H1 (cell line): ENCODE results near the gene EPN3. TPM values are rescaled to one million over a fixed set of nuclear protein-coding genes. Genes with fewer than 3 reads are reported as not detected.

ENCODE experiments used
- CTCF ChIA-PET: fragments of 300-600 bp; sonication (Branson Sonifier 250); formaldehyde crosslinking; loops from one replicate; lab custom pipeline; 2021; ENCODE audit not compliant: partially characterized antibody; lab: Charles Lee
- POLR2A ChIA-PET: fragments of 300-600 bp; sonication (Branson Sonifier 250); formaldehyde crosslinking; loops from one replicate; lab custom pipeline; 2021; ENCODE audit warnings: inconsistent platforms; ENCODE audit not compliant: partially characterized antibody; lab: Charles Lee
- DNase-seq, 2 experiments: peaks; one replicate each; pipeline versions ENCODE4 v3.0.0 to v3.0.0-alpha.2; 2010 to 2022; ENCODE audit warnings: low spot score in 2 of 2, low read depth in 1 of 2, mixed read lengths in 1 of 2
- FAIRE-seq: peaks from 2 replicates; lab custom pipeline; 2011; peaks lifted over from hg19 to GRCh38; lab: Jason Lieb, UNC
- H2AFZ ChIP-seq: 2 replicates; pipeline ENCODE4 v1.8.1; 2012; ENCODE audit warnings: low read length, inconsistent platforms
- H2AK5ac ChIP-seq: 2 replicates; pipeline ENCODE4 v1.6.1; 2013; ENCODE audit warnings: low read depth, low read length
- H2BK120ac ChIP-seq: replicated peaks from 2 replicates; pipeline ENCODE3; 2013; ENCODE audit warnings: low read depth, low read length, inconsistent platforms
- H2BK12ac ChIP-seq: 2 replicates; pipeline ENCODE4 v1.6.1; 2013; ENCODE audit warnings: low read depth, low read length
- H2BK15ac ChIP-seq: 2 replicates; pipeline ENCODE4 v1.6.1; 2013; ENCODE audit warnings: low read length
- H2BK20ac ChIP-seq: 2 replicates; pipeline ENCODE4 v1.6.1; 2013; ENCODE audit warnings: low read length
- H2BK5ac ChIP-seq: 2 replicates; pipeline ENCODE4 v1.6.1; 2013; ENCODE audit warnings: low read depth, low read length
- H3K14ac ChIP-seq: 2 replicates; pipeline ENCODE4 v1.6.1; 2013; ENCODE audit warnings: inconsistent platforms; ENCODE audit not compliant: insufficient read length
- H3K18ac ChIP-seq: 2 replicates; pipeline ENCODE4 v1.6.1; 2013; ENCODE audit warnings: low read length; ENCODE audit errors: extremely low read depth
- H3K23ac ChIP-seq: 2 replicates; pipeline ENCODE4 v1.6.1; 2013; ENCODE audit warnings: inconsistent platforms; ENCODE audit not compliant: insufficient read length
- H3K23me2 ChIP-seq: 2 replicates; pipeline ENCODE4 v1.6.1; 2013; ENCODE audit warnings: low read depth, low read length
- H3K27ac ChIP-seq: 2 replicates; pipeline ENCODE4 v1.6.1; 2011; ENCODE audit warnings: low read depth, low read length, inconsistent platforms
- H3K27me3 ChIP-seq, 4 experiments: replicated peaks in 1 of 4; 1 replicate in 1 of 4; 2 replicates in 3 of 4; pipeline versions ENCODE4 v1.6.1 to v1.8.1; 2011 to 2013; ENCODE audit warnings: low read length in 3 of 4, mild to moderate bottlenecking in 3 of 4, inconsistent platforms in 2 of 4, mixed read lengths in 2 of 4, moderate library complexity in 1 of 4; ENCODE audit not compliant: control insufficient read depth in 3 of 4, insufficient read depth in 3 of 4; ENCODE audit errors: extremely low read depth in 1 of 4
- H3K36me3 ChIP-seq, 4 experiments: 2 replicates each; pipeline versions ENCODE4 v1.6.1 to v1.8.1; 2011 to 2013; ENCODE audit warnings: mild to moderate bottlenecking in 4 of 4, low read length in 3 of 4, moderate library complexity in 2 of 4, control low read depth in 1 of 4, inconsistent platforms in 1 of 4; ENCODE audit not compliant: insufficient read depth in 4 of 4, control insufficient read depth in 2 of 4
- H3K4ac ChIP-seq: replicated peaks from 2 replicates; pipeline ENCODE3; 2013; ENCODE audit warnings: low read length, low read depth, mixed read lengths, inconsistent platforms; ENCODE audit not compliant: insufficient read length
- H3K4me1 ChIP-seq, 4 experiments: replicated peaks in 1 of 4; 1 replicate in 1 of 4; 2 replicates in 3 of 4; pipeline versions ENCODE4 v1.6.1 to v1.8.1; 2011 to 2013; ENCODE audit warnings: low read length in 3 of 4, inconsistent platforms in 2 of 4, mixed read lengths in 1 of 4; ENCODE audit not compliant: insufficient read depth in 4 of 4, control insufficient read depth in 3 of 4
- H3K4me2 ChIP-seq, 2 experiments: 2 replicates each; pipeline versions ENCODE4 v1.6.1 to v1.8.1; 2011 to 2013; ENCODE audit warnings: low read depth in 2 of 2, low read length in 2 of 2, control low read depth in 1 of 2, inconsistent platforms in 1 of 2, mild to moderate bottlenecking in 1 of 2; ENCODE audit not compliant: insufficient read depth in 1 of 2
- H3K4me3 ChIP-seq, 4 experiments: fragments of 200-600, 300-600 bp in 1 of 4; sonication (generic), shearing (Covaris generic), sonication (Bioruptor Twin) in 1 of 4; 2 replicates each; pipeline versions ENCODE4 v1.5.1 to v1.8.1; 2011 to 2016; ENCODE audit warnings: low read length in 4 of 4, low read depth in 3 of 4, control low read depth in 2 of 4, inconsistent platforms in 2 of 4, mild to moderate bottlenecking in 2 of 4, mixed read lengths in 1 of 4, moderate library complexity in 1 of 4; ENCODE audit not compliant: insufficient read depth in 2 of 4; ENCODE audit errors: extremely low read depth in 1 of 4
- H3K56ac ChIP-seq: replicated peaks from 2 replicates; pipeline ENCODE3; 2013; ENCODE audit warnings: low read depth, mild to moderate bottlenecking, mixed read lengths, low read length, inconsistent platforms; ENCODE audit not compliant: insufficient read length
- H3K79me1 ChIP-seq: 2 replicates; pipeline ENCODE4 v1.6.1; 2013; ENCODE audit warnings: low read depth, low read length, control low read depth
- H3K79me2 ChIP-seq, 2 experiments: 2 replicates each; pipeline versions ENCODE4 v1.6.1 to v1.8.1; 2012 to 2013; ENCODE audit warnings: low read length in 2 of 2, mild to moderate bottlenecking in 2 of 2, inconsistent platforms in 1 of 2; ENCODE audit not compliant: insufficient read depth in 2 of 2, control insufficient read depth in 1 of 2
- H3K9ac ChIP-seq, 4 experiments: replicated peaks in 1 of 4; 1 replicate in 1 of 4; 2 replicates in 3 of 4; pipeline versions ENCODE4 v1.6.1 to v1.8.1; 2011 to 2013; ENCODE audit warnings: low read depth in 3 of 4, low read length in 3 of 4, control low read depth in 2 of 4, mild to moderate bottlenecking in 2 of 4, moderate library complexity in 2 of 4, inconsistent platforms in 1 of 4; ENCODE audit errors: extremely low read depth in 1 of 4
- H3K9me3 ChIP-seq, 2 experiments: 2 replicates each; pipeline versions ENCODE4 v1.6.1 to v1.8.1; 2012 to 2013; ENCODE audit warnings: mild to moderate bottlenecking in 2 of 2, moderate library complexity in 2 of 2, control low read depth in 1 of 2, inconsistent platforms in 1 of 2, low read depth in 1 of 2, low read length in 1 of 2, mixed read lengths in 1 of 2; ENCODE audit not compliant: insufficient read depth in 2 of 2
- H4K20me1 ChIP-seq, 2 experiments: replicated peaks in 1 of 2; 2 replicates each; pipeline versions ENCODE3 to v1.8.1; 2011 to 2013; ENCODE audit warnings: inconsistent platforms in 2 of 2, low read length in 2 of 2, mild to moderate bottlenecking in 1 of 2; ENCODE audit not compliant: insufficient read depth in 2 of 2, control insufficient read depth in 1 of 2
- H4K5ac ChIP-seq: 2 replicates; pipeline ENCODE4 v1.6.1; 2013; ENCODE audit warnings: low read length, low read depth, mixed read lengths, inconsistent platforms; ENCODE audit not compliant: insufficient read length
- H4K8ac ChIP-seq: 2 replicates; pipeline ENCODE4 v1.8.0; 2013; ENCODE audit warnings: mild to moderate bottlenecking, moderate library complexity, low read length, inconsistent platforms; ENCODE audit not compliant: insufficient read depth; ENCODE audit errors: extremely low read depth
- H4K91ac ChIP-seq: replicated peaks from 2 replicates; pipeline ENCODE3; 2013; ENCODE audit warnings: low read length, mixed read lengths, inconsistent platforms; ENCODE audit not compliant: insufficient read length
- KDM4A ChIP-seq: IDR thresholded peaks from one replicate; pipeline ENCODE4 v1.7.1; 2012; ENCODE audit warnings: low read depth, mild to moderate bottlenecking, moderate library complexity, low read length, inconsistent platforms; ENCODE audit not compliant: severe bottlenecking
- KDM5A ChIP-seq: fragments of 200-600 bp; IDR thresholded peaks from 2 replicates; pipeline ENCODE4 v1.7.1; 2012; ENCODE audit warnings: mild to moderate bottlenecking, low read length, inconsistent platforms, mixed read lengths
- NANOG ChIP-seq: IDR thresholded peaks from 2 replicates; pipeline ENCODE4 v1.6.1; 2011; ENCODE audit warnings: low read length, low read depth, mild to moderate bottlenecking, inconsistent platforms; ENCODE audit not compliant: insufficient read depth, poor library complexity, severe bottlenecking
- RAD21 ChIP-seq, 2 experiments: IDR thresholded peaks in 1 of 2; conservative IDR thresholded peaks in 1 of 2; 2 replicates each; pipeline ENCODE4 v1.6.1; 2011; ENCODE audit warnings: low read depth in 2 of 2, low read length in 2 of 2, improper control_type of control experiment in 1 of 2, inconsistent platforms in 1 of 2, mild to moderate bottlenecking in 1 of 2, moderate library complexity in 1 of 2
- SRF ChIP-seq: IDR thresholded peaks from 2 replicates; pipeline ENCODE4 v1.6.1; 2011; ENCODE audit warnings: mild to moderate bottlenecking, low read depth, low read length, moderate library complexity
- USF2 ChIP-seq: IDR thresholded peaks from 2 replicates; pipeline ENCODE4 v1.6.1; 2011; ENCODE audit warnings: low read length, improper control_type of control experiment
- WGBS, 2 experiments: shearing (Covaris generic) in 1 of 2; methylation state at CpG; one replicate each; pipeline versions ENCODE4 v1.1.6 to v1.1.7; 2013 to 2015; ENCODE audit warnings: low lambda C conversion rate in 2 of 2, mixed read lengths in 2 of 2, inconsistent platforms in 1 of 2, low coverage in 1 of 2, missing lambda C conversion rate in 1 of 2; ENCODE audit not compliant: insufficient replicate concordance in 2 of 2, insufficient coverage in 1 of 2, insufficient read length in 1 of 2; ENCODE audit errors: extremely low coverage in 1 of 2, missing lambda C conversion rate in 1 of 2; 5-methylcytosine and 5-hydroxymethylcytosine counted together
- polyA plus RNA-seq, 7 experiments: library from polyadenylated mRNA; depleted of rRNA in 3 of 7; stranded (reverse) in 5 of 7; unstranded in 2 of 7; fragments of >200 nt in 5 of 7; fragments of 200-250 nt in 2 of 7; gene quantifications; 1 replicate in 5 of 7; 2 replicates in 1 of 7; 4 replicates in 1 of 7; pipeline versions ENCODE4 v1.2.1 to v1.2.3, GENCODE V29; 2011 to 2013; ENCODE audit warnings: missing spikeins in 2 of 7, mixed read lengths in 2 of 7
- total RNA-seq: library from RNA; stranded (reverse); fragmentation: NEBNext Ultra II Directional; extraction: Animal tissue kit (Norgen Biotek cat#: 25700); gene quantifications from 2 replicates; pipeline ENCODE4 v1.2.1, GENCODE V29; 2021

The EPN3 gene
- total and polyA plus RNA-seq, 2 of the 8 experiments (the other 6 are each of a cell fraction or from before 2014, with no cell fraction given) = 6.7 to 7.9 TPM

DNA sequence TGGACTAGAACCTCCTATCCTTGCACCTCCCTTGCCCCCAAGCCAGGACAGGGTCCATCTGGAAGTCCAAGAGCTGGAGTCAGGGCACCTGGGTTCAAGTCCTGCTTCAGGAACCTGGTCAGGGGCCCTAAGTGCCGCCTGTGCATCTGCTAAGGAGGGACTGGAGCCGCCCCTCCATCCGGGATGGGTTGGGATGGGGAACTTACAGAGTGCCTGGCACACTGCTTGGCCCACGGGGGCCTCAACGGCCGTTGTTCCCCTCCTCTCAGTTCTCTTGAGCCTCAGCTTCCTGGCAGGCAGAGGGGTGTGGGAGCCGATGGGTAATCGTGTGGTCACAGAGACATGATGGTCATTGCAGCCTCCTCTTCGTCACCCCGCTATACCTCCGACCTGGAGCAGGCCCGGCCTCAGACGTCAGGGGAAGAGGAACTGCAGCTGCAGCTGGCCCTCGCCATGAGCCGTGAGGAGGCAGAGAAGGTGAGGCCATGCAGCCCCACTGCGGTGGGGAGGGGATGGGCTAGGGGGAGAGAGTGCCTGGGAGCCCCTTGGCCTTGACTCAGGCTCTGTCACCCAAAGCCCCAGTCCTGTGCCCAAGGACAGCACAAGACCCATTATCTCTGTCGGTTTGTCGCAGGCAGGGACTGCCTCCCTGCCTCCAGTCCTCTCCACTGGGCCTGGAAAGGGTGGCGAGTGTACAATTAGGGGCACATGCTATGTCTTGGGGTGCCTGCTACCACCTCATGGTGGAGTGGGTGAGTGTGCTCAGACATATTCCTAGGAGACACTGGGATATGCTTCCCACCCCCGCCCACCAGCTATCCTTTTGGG lies 5.4 kb downstream of the EPN3 start:
- peaks cover under 1 to 30% (median 23%) of the 10 kb centered on the region in 4 experiments for H3K4me1 ChIP-seq
- H3K79me2 ChIP-seq = 0 out of 4 replicates have a peak, but pooled peaks cover 0 to 2% of the 10 kb centered on the region in 2 experiments
- no peak overlapping the region for H2BK15ac ChIP-seq
- no peak overlapping the region for H3K9ac ChIP-seq
- peaks cover 0 to 1% of the 10 kb centered on the region in 2 experiments for H4K20me1 ChIP-seq
- no peak overlapping the region for H3K4ac ChIP-seq
- no peak overlapping the region for H4K91ac ChIP-seq
- peak overlapping the region; percentile 17; the same call in 1 of the 2 replicates for H2BK12ac ChIP-seq
- peaks cover 0 to 3% (median 0%) of the 10 kb centered on the region in 4 experiments; a peak in 1 of 8 replicates for H3K36me3 ChIP-seq
- no peak overlapping the region for H2AK5ac ChIP-seq
- CTCF ChIA-PET = interaction anchor here (0.6 to 6.0 kb wide), 9 partner anchors 12 to 297 kb away, joined by 3 to 42 read pairs (median 4); partner anchors contain the start of gene WFIKKN2
- H3K27me3 ChIP-seq = peaks cover 0 to 20% (median 14%) of the 10 kb centered on the region in 4 experiments; a peak in 4 of 7 replicates
- no peak overlapping the region for H3K27ac ChIP-seq
- no peak overlapping the region for H3K4me2 ChIP-seq
- POLR2A ChIA-PET = interaction anchor here (0.6 kb wide), 1 partner anchor 485 kb away, joined by 3 read pairs; no protein-coding TSS in a partner anchor
- H4K5ac ChIP-seq = no peak overlapping the region
- peaks cover 18% of the 10 kb centered on the region for H3K23me2 ChIP-seq
- H3K23ac ChIP-seq = no peak overlapping the region
- H3K79me1 ChIP-seq = no peaks in the 10 kb centered on the region; the same call in 1 of the 2 replicates
- H3K18ac ChIP-seq = no peak overlapping the region
- no peak overlapping the region for H2BK5ac ChIP-seq
- no peak overlapping the region for H4K8ac ChIP-seq
- H3K9me3 ChIP-seq = no peaks in the 10 kb centered on the region
- no peak for TF ChIP-seq SRF
- TF ChIP-seq KDM5A = no peak
- TF ChIP-seq NANOG = no peak
- no peak for TF ChIP-seq KDM4A
- no peak for TF ChIP-seq RAD21 (IDR thresholded peaks at IDR 0.05 in 1 of 2, conservative IDR thresholded peaks at IDR 0.05 in 1 of 2; ENCODE audit: low read depth in 2 of 2, low read length in 2 of 2)
- no peak for TF ChIP-seq USF2
- no peak overlapping the region for H3K56ac ChIP-seq
- DNase-seq = no peak
- no peak overlapping the region for H3K14ac ChIP-seq
- no peak overlapping the region for H2BK20ac ChIP-seq
- no peak overlapping the region for H2BK120ac ChIP-seq
- WGBS, 2 experiments = 88% methylated on average over 18 of the region's 20 CpGs; no CpG with 5 or more reads in 1 of the 2 experiments
- no peak for FAIRE-seq
- no peak overlapping the region for H3K4me3 ChIP-seq
- no peak overlapping the region for H2AFZ ChIP-seq
